ENCODE results near the gene MPPED1.

Gene MPPED1

GRCh38 chr22:43432883-43433415 lies 21.1 kb downstream of the MPPED1 start:
- DNase-seq = no peak

- DNase-seq = no peak
These were observed 21.8 kb downstream of the MPPED1 start for GRCh38 chr22:43433451-43434274.

- DNase-seq = no peak
These were observed 22.6 kb downstream of the MPPED1 start for GRCh38 chr22:43434275-43434927.

GRCh38 chr22:43434928-43435311 lies 23.1 kb downstream of the MPPED1 start:
- no peak for DNase-seq

GRCh38 chr22:43435851-43436811 lies 24.3 kb downstream of the MPPED1 start:
- DNase-seq = no peak

GRCh38 chr22:43436868-43437267 lies 25.1 kb downstream of the MPPED1 start:
- no peak for DNase-seq

GRCh38 chr22:43437871-43438475 lies 26.2 kb downstream of the MPPED1 start:
- no peak for DNase-seq

- DNase-seq = no peak
These were observed 27.0 kb downstream of the MPPED1 start for GRCh38 chr22:43438666-43439347.

- no peak for DNase-seq
These were observed 27.7 kb downstream of the MPPED1 start for GRCh38 chr22:43439368-43440103.

GRCh38 chr22:43440104-43440387 lies 28.2 kb downstream of the MPPED1 start:
- no peak for DNase-seq

- DNase-seq = no peak
These were observed 28.7 kb downstream of the MPPED1 start for GRCh38 chr22:43440556-43440955.

GRCh38 chr22:43441216-43441615 lies 29.4 kb downstream of the MPPED1 start:
- no peak for DNase-seq

GRCh38 chr22:43441751-43442150 lies 29.9 kb downstream of the MPPED1 start:
- DNase-seq = no peak

GRCh38 chr22:43442386-43443151 lies 30.8 kb downstream of the MPPED1 start:
- DNase-seq = no peak

GRCh38 chr22:43443152-43443471 lies 31.3 kb downstream of the MPPED1 start:
- DNase-seq = no peak

- no peak for DNase-seq
These were observed 34.4 kb downstream of the MPPED1 start for GRCh38 chr22:43446037-43446803.

GRCh38 chr22:43446916-43447315 lies 35.1 kb downstream of the MPPED1 start:
- DNase-seq = no peak

- DNase-seq = no peak
These were observed 35.6 kb downstream of the MPPED1 start for GRCh38 chr22:43447380-43447779.

- DNase-seq = no peak
These were observed 36.2 kb downstream of the MPPED1 start for GRCh38 chr22:43448048-43448447.

Data from activated T-cell treated with anti-CD3 and anti-CD28 coated beads, Interleukin-2, amount 50 U/mL, for 48 hours (primary cell).